HEK293 (cell line): ENCODE measurements around the gene HAO1.

Experiments
- ZIC2 ChIP-seq: fragments of 450-650 bp; formaldehyde crosslinking; IDR thresholded peaks from 2 replicates; pipeline ENCODE4 v1.5.1; 2016; ENCODE audit warnings: missing biosample characterization, missing genetic modification characterization
- ZNF133 ChIP-seq: fragments of 450-650 bp; formaldehyde crosslinking; IDR thresholded peaks from 2 replicates; pipeline ENCODE4 v1.5.1; 2016; ENCODE audit warnings: missing biosample characterization, missing genetic modification characterization
- TF ChIP-seq, protein P1 (sequence below): fragments of 450-650 bp; formaldehyde crosslinking; IDR thresholded peaks from 2 replicates; pipeline ENCODE4 v1.5.1; 2016; ENCODE audit warnings: missing biosample characterization, missing genetic modification characterization

DNA sequence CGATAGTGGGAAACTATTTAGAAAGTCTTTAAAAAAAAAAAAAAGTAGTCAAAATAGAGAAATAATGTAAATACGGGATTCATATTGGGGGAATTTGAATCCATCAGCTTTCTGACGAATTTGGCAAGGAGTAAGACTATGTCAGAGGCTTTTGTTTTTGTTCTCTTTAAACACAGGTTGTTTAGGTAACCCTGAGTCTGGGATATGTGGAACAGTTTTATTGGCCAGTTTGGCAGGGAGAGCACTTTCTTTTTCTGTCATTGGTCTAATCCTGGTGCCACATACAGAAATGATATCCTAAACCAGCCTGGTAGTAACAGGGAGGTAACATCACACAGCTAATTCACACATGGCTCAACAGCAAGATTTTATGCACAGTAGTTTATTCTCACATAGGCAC, 27.7 kb downstream of the HAO1 start:
- no peak for TF ChIP-seq ZIC2
- TF ChIP-seq, protein P1, sequence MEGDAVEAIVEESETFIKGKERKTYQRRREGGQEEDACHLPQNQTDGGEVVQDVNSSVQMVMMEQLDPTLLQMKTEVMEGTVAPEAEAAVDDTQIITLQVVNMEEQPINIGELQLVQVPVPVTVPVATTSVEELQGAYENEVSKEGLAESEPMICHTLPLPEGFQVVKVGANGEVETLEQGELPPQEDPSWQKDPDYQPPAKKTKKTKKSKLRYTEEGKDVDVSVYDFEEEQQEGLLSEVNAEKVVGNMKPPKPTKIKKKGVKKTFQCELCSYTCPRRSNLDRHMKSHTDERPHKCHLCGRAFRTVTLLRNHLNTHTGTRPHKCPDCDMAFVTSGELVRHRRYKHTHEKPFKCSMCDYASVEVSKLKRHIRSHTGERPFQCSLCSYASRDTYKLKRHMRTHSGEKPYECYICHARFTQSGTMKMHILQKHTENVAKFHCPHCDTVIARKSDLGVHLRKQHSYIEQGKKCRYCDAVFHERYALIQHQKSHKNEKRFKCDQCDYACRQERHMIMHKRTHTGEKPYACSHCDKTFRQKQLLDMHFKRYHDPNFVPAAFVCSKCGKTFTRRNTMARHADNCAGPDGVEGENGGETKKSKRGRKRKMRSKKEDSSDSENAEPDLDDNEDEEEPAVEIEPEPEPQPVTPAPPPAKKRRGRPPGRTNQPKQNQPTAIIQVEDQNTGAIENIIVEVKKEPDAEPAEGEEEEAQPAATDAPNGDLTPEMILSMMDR (tag by site-specific recombination) = no peak
- TF ChIP-seq ZNF133 (tag by site-specific recombination) = no peak
